NCI-H510A (cell line): Measurements from ENCODE around the gene DTX2.
"Not testable (repeated sequence)": the region's sequence is repeated elsewhere in the genome, so short reads cannot be mapped to it uniquely, and the experiment has no call there.

Source experiments
- DNase-seq: peaks from one replicate; lab custom pipeline; 2025; lab: John Stamatoyannopoulos, UW

The DTX2 gene

GRCh38 chr7:76492139-76492538 is 30.6 kb downstream of the DTX2 start:
- DNase-seq: not testable (repeated sequence)

GRCh38 chr7:76495717-76496116 is 34.2 kb downstream of the DTX2 start:
- not testable (repeated sequence) for DNase-seq

GRCh38 chr7:76497918-76498582 is 36.5 kb downstream of the DTX2 start:
- not testable (repeated sequence) for DNase-seq

- not testable (repeated sequence) for DNase-seq
These were observed 37.2 kb downstream of the DTX2 start for GRCh38 chr7:76498583-76499200.

- DNase-seq: not testable (repeated sequence)
These were observed 37.9 kb downstream of the DTX2 start for GRCh38 chr7:76499201-76499923.

- DNase-seq: not testable (repeated sequence)
These were observed 38.4 kb downstream of the DTX2 start for GRCh38 chr7:76499924-76500241.

- not testable (repeated sequence) for DNase-seq
These were observed 40.7 kb downstream of the DTX2 start for GRCh38 chr7:76502224-76502623.

- not testable (repeated sequence) for DNase-seq
These were observed 41.3 kb downstream of the DTX2 start for GRCh38 chr7:76502836-76503235.

- DNase-seq: not testable (repeated sequence)
These were observed 41.7 kb downstream of the DTX2 start for GRCh38 chr7:76503244-76503643.

- not testable (repeated sequence) for DNase-seq
These were observed 43.0 kb downstream of the DTX2 start for GRCh38 chr7:76504351-76505167.

- DNase-seq: no peak
These were observed 43.9 kb downstream of the DTX2 start for GRCh38 chr7:76505168-76506080.

- no peak for DNase-seq
These were observed 44.6 kb downstream of the DTX2 start for GRCh38 chr7:76506081-76506440.

GRCh38 chr7:76506643-76507042 is 45.1 kb downstream of the DTX2 start:
- DNase-seq: not testable (repeated sequence)

- DNase-seq: no peak
These were observed 46.4 kb downstream of the DTX2 start for GRCh38 chr7:76507723-76508406.

- no peak for DNase-seq
These were observed 48.7 kb downstream of the DTX2 start, which contains the start of gene UPK3B for GRCh38 chr7:76509931-76510877. TSS of gene UPK3B (plus strand) at chr7:76510552. CDS start at chr7:76510653, 101 bp downstream.

GRCh38 chr7:76511200-76511910 is 49.8 kb downstream of the DTX2 start:
- DNase-seq: not testable (repeated sequence)

GRCh38 chr7:76511911-76512885 is 50.7 kb downstream of the DTX2 start:
- not testable (repeated sequence) for DNase-seq
